ENCODE measurements around the gene ARHGDIG. TPM values are rescaled to one million over a fixed set of nuclear protein-coding genes. Genes with fewer than 3 reads are reported as not detected.

The ARHGDIG gene
- total RNA-seq, 1 experiment from 2014 or later = 5.9 TPM

- DNase-seq = no peak
- peaks cover 8 to 12% of the 10 kb centered on the region in 2 experiments for H3K9me3 Mint-ChIP-seq
- H3K23me2 ChIP-seq (ENCODE audit: insufficient read length, low read depth, low read length, poor library complexity, severe bottlenecking) = no peaks in the 10 kb centered on the region
- H3K4me1 Mint-ChIP-seq = no peaks in the 10 kb centered on the region
- no peak overlapping the region for H3K9ac ChIP-seq (ENCODE audit: extremely low read depth, insufficient read length, low read length)
- H3K27me3 Mint-ChIP-seq (ENCODE audit: low read depth) = peaks cover 4% of the 10 kb centered on the region; the same call in 1 of the 2 replicates
- H4K20me1 ChIP-seq (ENCODE audit: control insufficient read depth, insufficient read depth, insufficient read length) = no peaks in the 10 kb centered on the region
- H3T11ph ChIP-seq (ENCODE audit: low read length) = no peak overlapping the region
- no peak overlapping the region for H2BK15ac ChIP-seq (ENCODE audit: low read depth, low read length)
- H3K27ac Mint-ChIP-seq = no peak overlapping the region
- no peak overlapping the region for H3K4ac ChIP-seq (ENCODE audit: low read depth, low read length)
- no peak overlapping the region for H2AK5ac ChIP-seq (ENCODE audit: insufficient read length, low read length)
- no peak overlapping the region for H2BK120ac ChIP-seq (ENCODE audit: low read depth, low read length, poor library complexity, severe bottlenecking)
- H2AFZ ChIP-seq (ENCODE audit: low read length) = no peak overlapping the region
- no peak overlapping the region for H3K4me2 ChIP-seq (ENCODE audit: insufficient read depth, insufficient read length, low read length)
- no peak overlapping the region for H3K27ac ChIP-seq (ENCODE audit: insufficient read length, low read depth, low read length)
- H3K23ac ChIP-seq (ENCODE audit: insufficient read length, low read depth, low read length) = no peak overlapping the region
- H3K4me1 ChIP-seq (ENCODE audit: insufficient read depth, low read length) = no peaks in the 10 kb centered on the region
- H2BK5ac ChIP-seq (ENCODE audit: insufficient read length, low read length) = no peak overlapping the region
- no peak overlapping the region for H2BK12ac ChIP-seq (ENCODE audit: insufficient read length, low read depth, low read length)
- no peaks in the 10 kb centered on the region for H3K79me1 ChIP-seq (ENCODE audit: insufficient read depth, low read depth, low read length, poor library complexity, severe bottlenecking)
- H3K9me3 ChIP-seq (ENCODE audit: control insufficient read depth, low read depth, low read length) = no peaks in the 10 kb centered on the region
- H3K79me2 ChIP-seq (ENCODE audit: insufficient read depth, low read length) = no peaks in the 10 kb centered on the region
- H4K91ac ChIP-seq (ENCODE audit: insufficient read length, low read depth, low read length) = no peak overlapping the region
- no peak overlapping the region for H3K14ac ChIP-seq (ENCODE audit: insufficient read depth, low read length)
- no peak overlapping the region for H4K5ac ChIP-seq (ENCODE audit: insufficient read length, low read depth, low read length)
- H3K18ac ChIP-seq (ENCODE audit: insufficient read length, low read depth, low read length) = no peak overlapping the region
- WGBS (ENCODE audit: extremely low coverage, insufficient read length, low lambda C conversion rate) = no CpG with 5 or more reads among the region's 16 CpGs
- H2BK20ac ChIP-seq (ENCODE audit: low read depth, low read length, poor library complexity, severe bottlenecking) = no peak overlapping the region
- H4K8ac ChIP-seq (replicated peaks; ENCODE audit: insufficient read length, low read depth, low read length) = no peak overlapping the region
- no peak for TF ChIP-seq CTCF (conservative IDR thresholded peaks at IDR 0.05)
- H3K56ac ChIP-seq (ENCODE audit: insufficient read length, low read depth, low read length) = no peak overlapping the region
- H3K36me3 Mint-ChIP-seq (ENCODE audit: insufficient read depth in 1 of 3, low read depth in 3 of 3) = peaks cover 18 to 39% (median 37%) of the 10 kb centered on the region in 3 experiments
- no peak overlapping the region; a peak in 1 of 5 replicates for H3K4me3 Mint-ChIP-seq
- H3K27me3 ChIP-seq (ENCODE audit: insufficient read depth, low read length) = no peaks in the 10 kb centered on the region
Measured at GRCh38 chr16:287298-287811, 7.0 kb downstream of the ARHGDIG start.

Data from H9 (cell line).